Suprapubic skin (tissue), 3 donors: ENCODE measurements around the gene ECD.

Experiments
- POLR2A ChIP-seq, 2 donors: fragments of 450-650 bp; IDR thresholded peaks; one replicate each; pipeline ENCODE4 v1.6.1; 2017; ENCODE audit warnings: antibody characterized with exemption in 2 of 2, mild to moderate bottlenecking in 2 of 2, moderate library complexity in 2 of 2
- TF ChIP-seq, protein P1 (sequence below), 2 donors: fragments of 200-600 bp in 1 of 2; fragments of 450-650 bp in 1 of 2; sonication (generic) in 1 of 2; IDR thresholded peaks; one replicate each; pipeline ENCODE4 v1.5.1; 2016 to 2019; ENCODE audit warnings: antibody characterized with exemption in 2 of 2, mild to moderate bottlenecking in 1 of 2, moderate library complexity in 1 of 2

GRCh38 chr10:73182568-73182967 is 14.8 kb upstream of the ECD start:
- no peak for TF ChIP-seq POLR2A (IDR thresholded peaks at IDR 0.05)
- TF ChIP-seq, protein P1, sequence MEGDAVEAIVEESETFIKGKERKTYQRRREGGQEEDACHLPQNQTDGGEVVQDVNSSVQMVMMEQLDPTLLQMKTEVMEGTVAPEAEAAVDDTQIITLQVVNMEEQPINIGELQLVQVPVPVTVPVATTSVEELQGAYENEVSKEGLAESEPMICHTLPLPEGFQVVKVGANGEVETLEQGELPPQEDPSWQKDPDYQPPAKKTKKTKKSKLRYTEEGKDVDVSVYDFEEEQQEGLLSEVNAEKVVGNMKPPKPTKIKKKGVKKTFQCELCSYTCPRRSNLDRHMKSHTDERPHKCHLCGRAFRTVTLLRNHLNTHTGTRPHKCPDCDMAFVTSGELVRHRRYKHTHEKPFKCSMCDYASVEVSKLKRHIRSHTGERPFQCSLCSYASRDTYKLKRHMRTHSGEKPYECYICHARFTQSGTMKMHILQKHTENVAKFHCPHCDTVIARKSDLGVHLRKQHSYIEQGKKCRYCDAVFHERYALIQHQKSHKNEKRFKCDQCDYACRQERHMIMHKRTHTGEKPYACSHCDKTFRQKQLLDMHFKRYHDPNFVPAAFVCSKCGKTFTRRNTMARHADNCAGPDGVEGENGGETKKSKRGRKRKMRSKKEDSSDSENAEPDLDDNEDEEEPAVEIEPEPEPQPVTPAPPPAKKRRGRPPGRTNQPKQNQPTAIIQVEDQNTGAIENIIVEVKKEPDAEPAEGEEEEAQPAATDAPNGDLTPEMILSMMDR (IDR thresholded peaks at IDR 0.05): no peak
